ENCODE results near the gene C1orf56. TPM values are rescaled to one million over a fixed set of nuclear protein-coding genes. Genes with fewer than 3 reads are reported as not detected.
"Not testable (repeated sequence)": the region's sequence is repeated elsewhere in the genome, so short reads cannot be mapped to it uniquely, and the experiment has no call there.

Gene C1orf56
- total and polyA plus RNA-seq, 10 donors = 1.4 to 5.5 (median 2.8) TPM

DNA sequence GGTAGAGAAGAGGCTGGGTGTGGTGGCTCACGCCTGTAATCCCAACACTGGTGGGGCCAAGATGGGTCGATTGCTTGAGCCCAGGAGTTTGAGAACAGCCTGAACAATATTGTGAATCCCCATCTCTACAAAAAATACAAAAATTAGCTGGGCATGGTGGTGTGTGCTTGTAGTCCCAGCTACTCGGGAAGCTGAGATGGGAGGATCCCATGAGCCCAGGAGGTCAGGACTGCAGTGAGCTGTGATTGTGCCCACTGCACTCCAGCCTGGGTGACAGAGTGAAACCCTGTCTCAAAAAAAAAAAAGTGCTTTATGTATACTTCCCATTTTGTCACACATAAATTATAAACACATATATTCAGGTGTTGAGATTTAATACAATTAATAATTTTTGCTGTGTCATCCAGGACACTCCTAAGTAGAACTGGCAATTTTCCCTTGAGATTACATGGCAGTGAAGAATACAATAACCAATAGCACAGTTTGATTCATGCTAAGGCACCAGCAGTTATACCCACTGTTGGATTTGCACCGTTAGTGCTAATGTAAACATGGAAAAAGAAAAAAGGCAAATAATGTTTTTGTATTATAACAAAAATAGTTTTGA lies 38.5 kb downstream of the C1orf56 start:
- WGBS, 5 donors = 80 to 94% (median 89%) methylated on average over 4 of the region's 4 CpGs
- Histone ChIP-seq H3K4me1 (peaks cover 0 to 9% (median 0%) of the 10 kb centered on the region in 6 donors), H3K27ac (no peak overlapping the region), H3K4me3 (no peak overlapping the region), H3K9me3 (no peaks in the 10 kb centered on the region), H3K36me3 (peaks cover 0 to 27% (median 3%) of the 10 kb centered on the region in 6 donors), H3K27me3 (replicated peaks in 1 of 7) (no peaks in the 10 kb centered on the region)
- no peak for DNase-seq
- TF ChIP-seq, protein P1, sequence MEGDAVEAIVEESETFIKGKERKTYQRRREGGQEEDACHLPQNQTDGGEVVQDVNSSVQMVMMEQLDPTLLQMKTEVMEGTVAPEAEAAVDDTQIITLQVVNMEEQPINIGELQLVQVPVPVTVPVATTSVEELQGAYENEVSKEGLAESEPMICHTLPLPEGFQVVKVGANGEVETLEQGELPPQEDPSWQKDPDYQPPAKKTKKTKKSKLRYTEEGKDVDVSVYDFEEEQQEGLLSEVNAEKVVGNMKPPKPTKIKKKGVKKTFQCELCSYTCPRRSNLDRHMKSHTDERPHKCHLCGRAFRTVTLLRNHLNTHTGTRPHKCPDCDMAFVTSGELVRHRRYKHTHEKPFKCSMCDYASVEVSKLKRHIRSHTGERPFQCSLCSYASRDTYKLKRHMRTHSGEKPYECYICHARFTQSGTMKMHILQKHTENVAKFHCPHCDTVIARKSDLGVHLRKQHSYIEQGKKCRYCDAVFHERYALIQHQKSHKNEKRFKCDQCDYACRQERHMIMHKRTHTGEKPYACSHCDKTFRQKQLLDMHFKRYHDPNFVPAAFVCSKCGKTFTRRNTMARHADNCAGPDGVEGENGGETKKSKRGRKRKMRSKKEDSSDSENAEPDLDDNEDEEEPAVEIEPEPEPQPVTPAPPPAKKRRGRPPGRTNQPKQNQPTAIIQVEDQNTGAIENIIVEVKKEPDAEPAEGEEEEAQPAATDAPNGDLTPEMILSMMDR (IDR thresholded peaks at IDR 0.05 in 8 of 11, conservative IDR thresholded peaks at IDR 0.05 in 3 of 11) = no peak
- intact Hi-C loops (cut with DNase I; ENCODE audit: low total_unique reads) = no loop called here

DNA sequence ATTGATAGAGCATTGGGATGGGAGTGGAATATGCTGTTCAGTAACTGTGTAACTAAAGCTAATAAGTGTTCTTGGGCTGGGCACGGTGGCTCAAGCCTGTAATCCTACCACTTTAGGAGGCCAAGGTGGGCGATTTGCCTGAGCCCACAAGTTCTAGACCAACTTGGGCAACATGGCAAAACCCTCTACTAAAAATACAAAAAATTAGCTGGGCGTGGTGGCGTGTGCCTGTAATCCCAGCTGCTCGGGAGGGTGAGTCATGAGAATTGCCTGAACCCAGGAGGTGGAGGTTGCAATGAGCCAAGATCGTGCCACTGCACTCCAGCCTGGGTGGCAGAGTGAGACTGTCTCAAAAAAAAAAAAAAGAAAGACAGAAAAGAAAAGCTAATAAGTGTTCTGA lies 49.9 kb downstream of the C1orf56 start:
- H3K4me1 ChIP-seq; H3K27ac ChIP-seq; H3K4me3 ChIP-seq; intact Hi-C loops (cut with DNase I; ENCODE audit: low total_unique reads); H3K9me3 ChIP-seq; H3K27me3 ChIP-seq (replicated peaks in 1 of 7); DNase-seq: not testable (repeated sequence)
- H3K36me3 ChIP-seq = peaks cover 0 to 58% (median 10%) of the 10 kb centered on the region in 6 donors
- WGBS, 5 donors = 89 to 95% (median 93%) methylated on average over 6 of the region's 6 CpGs

DNA sequence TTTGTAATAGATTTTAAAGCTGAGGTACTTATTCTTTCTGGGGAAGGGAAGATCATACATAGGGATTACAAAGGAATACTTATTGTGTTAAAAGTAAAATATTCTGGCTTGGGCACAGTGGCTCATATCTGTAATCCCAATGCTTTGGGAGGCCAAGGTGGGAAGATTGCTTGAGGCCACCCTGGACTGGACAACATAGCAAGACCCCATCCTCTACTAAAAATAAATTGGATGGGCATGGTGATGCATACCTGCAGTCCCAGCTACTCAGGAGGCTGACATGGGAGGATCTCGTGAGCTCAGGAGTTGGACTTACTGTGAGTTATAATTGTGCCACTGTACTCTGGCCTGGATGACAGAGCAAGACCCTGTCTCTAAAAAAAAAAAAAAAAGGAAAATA lies 50.6 kb downstream of the C1orf56 start:
- Histone ChIP-seq H3K4me1 (no peaks in the 10 kb centered on the region), H3K27ac (no peak overlapping the region), H3K36me3 (peaks cover 0 to 57% (median 9%) of the 10 kb centered on the region in 6 donors), H3K4me3 (no peak overlapping the region), H3K9me3 (no peaks in the 10 kb centered on the region), H3K27me3 (replicated peaks in 1 of 7) (no peaks in the 10 kb centered on the region)
- DNase-seq = no peak
- intact Hi-C loops (cut with DNase I; ENCODE audit: low total_unique reads) = no loop called here
- 86 to 100% (median 94%) methylated on average over 1 of the region's 1 CpG for WGBS, 5 donors
- TF ChIP-seq POLR2AphosphoS5 (IDR thresholded peaks at IDR 0.05) (no peak), POLR2A (IDR thresholded peaks at IDR 0.05) (no peak)
- TF ChIP-seq, protein P1 (IDR thresholded peaks at IDR 0.05 in 8 of 11, conservative IDR thresholded peaks at IDR 0.05 in 3 of 11) = no peak

Small RNA genes lying within 50 kb of the gene (small RNA-seq; reads per million reads assigned to genes)
- 0 to 0.07 (median 0) reads per million in 4 donors for gene RNU6-884P

Other genes with a start within 250 kb of the C1orf56 start
- gene CTSK, start 239.5 kb upstream of the C1orf56 start, total RNA-seq = 10 to 100 TPM; 11.5 to 23.6 (median 20.6) TPM
- gene CTSK, start 239.5 kb upstream of the C1orf56 start, polyA plus RNA-seq = 10 to 100 TPM; 28.5 to 68.2 (median 49.2) TPM
- 10 to 100 TPM; 43.6 to 72.8 (median 53.7) TPM for gene ARNT, start 171.2 kb upstream of the C1orf56 start, total RNA-seq
- gene ARNT, start 171.2 kb upstream of the C1orf56 start, polyA plus RNA-seq = 10 to 100 TPM in 2 of 3 donors, 1 to 10 TPM in 1; 8.3 to 13.7 (median 10.5) TPM
- not detected for gene CTXND2, start 160.6 kb upstream of the C1orf56 start, total RNA-seq
- not detected for gene CTXND2, start 160.6 kb upstream of the C1orf56 start, polyA plus RNA-seq
- gene SETDB1, start 121.4 kb upstream of the C1orf56 start, total RNA-seq = 10 to 100 TPM; 50.0 to 82.4 (median 62.7) TPM
- gene SETDB1, start 121.4 kb upstream of the C1orf56 start, polyA plus RNA-seq = 10 to 100 TPM; 16.9 to 28.0 (median 27.7) TPM
- gene CERS2, start 72.9 kb upstream of the C1orf56 start, total RNA-seq = 100 to 1,000 TPM in 3 of 7 donors, 10 to 100 TPM in 4; 71.8 to 128 (median 98.1) TPM
- 10 to 100 TPM; 63.4 to 69.9 (median 65.1) TPM for gene CERS2, start 72.9 kb upstream of the C1orf56 start, polyA plus RNA-seq
- gene ANXA9, start 65.5 kb upstream of the C1orf56 start, total RNA-seq = under 1 TPM in 5 of 7 donors, not detected in 2; 0.13 to 0.92 (median 0.51) TPM
- gene ANXA9, start 65.5 kb upstream of the C1orf56 start, polyA plus RNA-seq = under 1 TPM; 0.12 to 0.32 (median 0.22) TPM
- 10 to 100 TPM; 23.8 to 51.1 (median 31.4) TPM for gene MINDY1, start 40.8 kb upstream of the C1orf56 start, total RNA-seq
- gene MINDY1, start 40.8 kb upstream of the C1orf56 start, polyA plus RNA-seq = 10 to 100 TPM in 1 of 3 donors, 1 to 10 TPM in 2; 3.3 to 10.4 (median 3.9) TPM
- 10 to 100 TPM; 15.7 to 22.6 (median 17.7) TPM for gene PRUNE1, start 39.3 kb upstream of the C1orf56 start, total RNA-seq
- gene PRUNE1, start 39.3 kb upstream of the C1orf56 start, polyA plus RNA-seq = 10 to 100 TPM in 1 of 3 donors, 1 to 10 TPM in 2; 9.2 to 12.8 (median 9.9) TPM
- 1 to 10 TPM in 3 of 7 donors, under 1 TPM in 4; 0.33 to 1.4 (median 0.77) TPM for gene BNIPL, start 11.2 kb upstream of the C1orf56 start, total RNA-seq
- gene BNIPL, start 11.2 kb upstream of the C1orf56 start, polyA plus RNA-seq = under 1 TPM; 0.50 to 0.85 (median 0.61) TPM
- gene CDC42SE1, start 11.9 kb downstream of the C1orf56 start, total RNA-seq = 100 to 1,000 TPM; 158 to 245 (median 208) TPM
- 10 to 100 TPM; 57.0 to 75.4 (median 72.6) TPM for gene CDC42SE1, start 11.9 kb downstream of the C1orf56 start, polyA plus RNA-seq
- 1 to 10 TPM in 4 of 7 donors, under 1 TPM in 3; 0.50 to 2.6 (median 1.1) TPM for gene MLLT11, start 12.6 kb downstream of the C1orf56 start, total RNA-seq
- under 1 TPM; 0.52 to 0.91 (median 0.61) TPM for gene MLLT11, start 12.6 kb downstream of the C1orf56 start, polyA plus RNA-seq
- gene GABPB2, start 23.0 kb downstream of the C1orf56 start, total RNA-seq = 10 to 100 TPM; 12.3 to 22.8 (median 17.5) TPM
- gene GABPB2, start 23.0 kb downstream of the C1orf56 start, polyA plus RNA-seq = 1 to 10 TPM; 3.0 to 7.1 (median 3.9) TPM
- gene SEMA6C, start 98.9 kb downstream of the C1orf56 start, total RNA-seq = 1 to 10 TPM; 2.0 to 9.4 (median 4.1) TPM
- 1 to 10 TPM; 3.2 to 5.8 (median 4.4) TPM for gene SEMA6C, start 98.9 kb downstream of the C1orf56 start, polyA plus RNA-seq
- 10 to 100 TPM; 26.3 to 48.0 (median 35.3) TPM for gene TNFAIP8L2, start 108.9 kb downstream of the C1orf56 start, total RNA-seq
- 10 to 100 TPM; 58.8 to 63.4 (median 61.9) TPM for gene TNFAIP8L2, start 108.9 kb downstream of the C1orf56 start, polyA plus RNA-seq
- gene LYSMD1, start 118.2 kb downstream of the C1orf56 start, total RNA-seq = 10 to 100 TPM in 1 of 7 donors, 1 to 10 TPM in 6; 3.7 to 10.0 (median 4.6) TPM
- gene LYSMD1, start 118.2 kb downstream of the C1orf56 start, polyA plus RNA-seq = 1 to 10 TPM; 2.5 to 4.8 (median 2.8) TPM
- 10 to 100 TPM; 36.2 to 63.5 (median 41.5) TPM for gene SCNM1, start 118.4 kb downstream of the C1orf56 start, total RNA-seq
- gene SCNM1, start 118.4 kb downstream of the C1orf56 start, polyA plus RNA-seq = 10 to 100 TPM; 64.9 to 96.2 (median 74.6) TPM
- gene TMOD4, start 128.2 kb downstream of the C1orf56 start, total RNA-seq = 1 to 10 TPM in 1 of 7 donors, under 1 TPM in 3, not detected in 3; 0.60 to 2.0 (median 0.86) TPM
- under 1 TPM; 0.44 to 0.99 (median 0.76) TPM for gene TMOD4, start 128.2 kb downstream of the C1orf56 start, polyA plus RNA-seq
- gene VPS72, start 142.4 kb downstream of the C1orf56 start, total RNA-seq = 10 to 100 TPM; 23.1 to 37.7 (median 31.5) TPM
- 10 to 100 TPM; 24.9 to 43.1 (median 31.0) TPM for gene VPS72, start 142.4 kb downstream of the C1orf56 start, polyA plus RNA-seq
- gene PIP5K1A, start 150.8 kb downstream of the C1orf56 start, total RNA-seq = 10 to 100 TPM; 48.0 to 83.6 (median 60.6) TPM
- 10 to 100 TPM; 12.8 to 23.7 (median 16.5) TPM for gene PIP5K1A, start 150.8 kb downstream of the C1orf56 start, polyA plus RNA-seq
- 100 to 1,000 TPM in 5 of 7 donors, 10 to 100 TPM in 2; 90.8 to 157 (median 121) TPM for gene PSMD4, start 207.0 kb downstream of the C1orf56 start, total RNA-seq
- 100 to 1,000 TPM; 149 to 180 (median 156) TPM for gene PSMD4, start 207.0 kb downstream of the C1orf56 start, polyA plus RNA-seq
- 10 to 100 TPM; 27.3 to 46.6 (median 33.4) TPM for gene ZNF687, start 234.5 kb downstream of the C1orf56 start, total RNA-seq
- 10 to 100 TPM in 1 of 3 donors, 1 to 10 TPM in 2; 9.1 to 17.7 (median 9.8) TPM for gene ZNF687, start 234.5 kb downstream of the C1orf56 start, polyA plus RNA-seq

All from spleen (tissue), 11 donors.